Measurements from ENCODE around the gene TYK2. TPM values are rescaled to one million over a fixed set of nuclear protein-coding genes. Genes with fewer than 3 reads are reported as not detected.
A peak's percentile ranks its signal among the peaks of the same experiment; 100 is the strongest.
"Not testable (repeated sequence)": the region's sequence is repeated elsewhere in the genome, so short reads cannot be mapped to it uniquely, and the experiment has no call there.

The TYK2 gene
- total RNA-seq, 6 experiments from 2014 or later = 63.9 to 106 (median 72.9) TPM

DNA sequence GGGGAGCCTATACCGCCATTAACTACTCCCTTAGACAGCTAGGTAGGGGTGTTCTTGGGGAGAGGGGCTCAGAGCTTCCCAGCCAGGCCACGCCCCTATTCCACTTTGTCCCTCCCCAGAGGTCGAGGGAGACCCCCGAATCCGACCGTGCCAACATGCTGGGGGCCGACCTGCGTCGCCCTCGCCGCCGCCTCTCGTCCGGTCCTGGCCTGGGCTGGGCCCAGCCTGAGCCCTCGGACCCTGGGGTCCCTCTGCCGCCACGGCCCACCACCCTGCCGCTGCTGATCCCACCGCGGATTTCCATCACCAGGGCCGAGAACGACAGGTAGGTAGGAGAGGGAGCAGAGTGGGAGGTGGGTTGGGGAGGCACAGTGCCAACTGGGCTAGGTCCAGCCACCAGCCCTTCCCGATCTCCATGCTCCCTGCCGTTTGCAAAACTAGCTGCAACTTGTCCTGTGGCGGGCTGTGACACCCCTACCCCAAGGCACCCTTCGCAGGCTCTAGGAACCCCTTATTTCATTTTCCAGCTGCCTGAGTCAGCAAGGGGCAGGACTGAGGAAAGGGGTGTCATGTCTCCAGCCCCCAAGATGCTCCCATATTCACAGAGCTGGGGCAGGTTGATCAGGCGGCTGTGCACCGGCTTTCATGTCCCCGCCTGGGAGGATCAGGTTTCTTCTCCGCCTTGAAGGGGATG, 37.3 kb upstream of the TYK2 start:
- intact Hi-C loops (cut with DNase I) = no loop called here
- DNase-seq (no peak), ATAC-seq (no peak)
- Histone ChIP-seq H3K27ac (no peak overlapping the region), H3K27me3 (peaks cover 0 to 21% of the 10 kb centered on the region in 2 donors), H3K4me3 (no peak overlapping the region), H3K9me3 (no peaks in the 10 kb centered on the region), H3K36me3 (no peaks in the 10 kb centered on the region), H3K4me1 (peaks cover 0 to 22% (median 0%) of the 10 kb centered on the region in 4 donors)
- WGBS (ENCODE audit: insufficient coverage, low coverage, low lambda C conversion rate, missing lambda C conversion rate) = 5% methylated on average over 4 of the region's 30 CpGs
- no peak for TF ChIP-seq POLR2A (IDR thresholded peaks at IDR 0.05)
- TF ChIP-seq CTCF (IDR thresholded peaks at IDR 0.05) = no peak

GRCh38 chr19:10416380-10417257, 36.2 kb upstream of the TYK2 start:
- Histone ChIP-seq H3K4me1 (peaks cover 0 to 22% (median 0%) of the 10 kb centered on the region in 4 donors), H3K27me3 (peaks cover 0 to 21% of the 10 kb centered on the region in 2 donors), H3K27ac (peak overlapping the region in 2 of 3 donors; percentile 47 to 72), H3K9me3 (no peaks in the 10 kb centered on the region), H3K4me3 (peak overlapping the region; percentile 41 to 58 (median 56)), H3K36me3 (no peaks in the 10 kb centered on the region)
- ATAC-seq = peak; percentile 80 to 91 (median 90)
- no peak for TF ChIP-seq POLR2A (IDR thresholded peaks at IDR 0.05)
- peak; percentile 84 to 97 (median 92) for TF ChIP-seq CTCF (IDR thresholded peaks at IDR 0.05)
- intact Hi-C loops (cut with DNase I) = no loop called here
- WGBS (ENCODE audit: insufficient coverage, low coverage, low lambda C conversion rate, missing lambda C conversion rate) = 4% methylated on average over 24 of the region's 67 CpGs
- DNase-seq = peak; percentile 89 to 94 (median 93)

DNA sequence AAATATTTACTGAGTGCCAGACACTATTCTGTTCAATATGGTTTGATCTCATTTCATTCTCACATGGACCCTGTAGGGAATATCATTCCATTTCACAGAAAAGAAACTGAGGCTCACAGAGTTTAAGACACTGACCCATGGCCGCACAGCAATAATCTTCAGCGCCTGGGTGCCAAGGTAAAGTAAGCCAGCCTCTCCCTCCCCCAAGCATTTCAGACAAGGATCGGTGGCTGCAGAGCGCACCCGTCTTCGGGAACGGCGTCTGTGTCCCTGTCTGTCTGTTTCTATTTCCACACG, 35.7 kb upstream of the TYK2 start:
- peak in 3 of 4 donors; percentile 5 to 27 (median 10) for ATAC-seq
- Histone ChIP-seq H3K36me3 (no peaks in the 10 kb centered on the region), H3K4me3 (peak overlapping the region; percentile 41 to 58 (median 56)), H3K27ac (peak overlapping the region in 2 of 3 donors; percentile 47 to 72), H3K4me1 (peaks cover 0 to 22% (median 0%) of the 10 kb centered on the region in 4 donors), H3K9me3 (no peaks in the 10 kb centered on the region), H3K27me3 (peaks cover 0 to 18% of the 10 kb centered on the region in 2 donors)
- 3% methylated on average over 5 of the region's 9 CpGs for WGBS (ENCODE audit: insufficient coverage, low coverage, low lambda C conversion rate, missing lambda C conversion rate)
- DNase-seq = no peak
- intact Hi-C loops (cut with DNase I) = no loop called here
- TF ChIP-seq CTCF (IDR thresholded peaks at IDR 0.05) = no peak
- TF ChIP-seq POLR2A (IDR thresholded peaks at IDR 0.05) = peak; percentile 30

DNA sequence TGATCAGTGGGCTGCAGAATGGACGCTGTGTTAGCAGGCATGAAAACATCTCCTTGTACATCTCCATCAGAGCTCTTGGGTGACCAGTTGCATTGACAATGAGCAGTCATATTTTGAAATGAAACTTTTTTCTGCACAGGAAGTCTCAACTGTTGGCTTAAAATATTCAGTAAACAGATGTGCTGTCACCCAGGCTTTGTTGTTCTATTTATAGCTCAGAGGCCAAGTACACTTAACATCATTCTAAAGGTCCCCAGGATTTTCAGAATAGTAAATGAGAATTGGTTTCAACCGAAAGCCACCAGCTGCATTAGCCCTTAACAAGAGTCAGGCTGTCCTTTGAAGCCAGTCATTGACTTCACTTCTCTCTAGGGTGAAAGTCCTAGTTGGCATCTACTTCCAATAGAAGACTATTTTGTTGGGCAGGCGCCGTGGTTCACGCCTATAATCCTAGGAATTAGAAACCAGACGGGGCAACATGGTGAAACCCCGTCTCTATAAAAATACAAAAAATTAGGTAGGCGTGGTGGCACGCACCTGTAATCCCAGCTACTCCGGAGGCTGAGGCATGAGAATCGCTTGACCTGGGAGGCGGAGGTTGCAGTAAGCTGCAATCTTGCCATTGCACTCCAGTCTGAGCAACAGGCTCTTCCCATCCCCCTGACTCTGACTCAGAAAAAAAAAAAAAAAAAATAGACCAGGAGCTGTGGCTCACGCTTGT, 32.0 kb upstream of the TYK2 start:
- WGBS (ENCODE audit: insufficient coverage, low coverage, low lambda C conversion rate, missing lambda C conversion rate) = 65% methylated on average over 13 of the region's 13 CpGs
- H3K4me3 ChIP-seq = no peak overlapping the region
- intact Hi-C loops (cut with DNase I) = no loop called here
- H3K27ac ChIP-seq = no peak overlapping the region
- peaks cover 0 to 7% (median 0%) of the 10 kb centered on the region in 4 donors for H3K4me1 ChIP-seq
- H3K9me3 ChIP-seq = no peaks in the 10 kb centered on the region
- ATAC-seq (no peak), DNase-seq (no peak)
- H3K36me3 ChIP-seq = no peaks in the 10 kb centered on the region
- TF ChIP-seq POLR2A (IDR thresholded peaks at IDR 0.05) (no peak), CTCF (IDR thresholded peaks at IDR 0.05) (no peak)
- H3K27me3 ChIP-seq = no peaks in the 10 kb centered on the region

DNA sequence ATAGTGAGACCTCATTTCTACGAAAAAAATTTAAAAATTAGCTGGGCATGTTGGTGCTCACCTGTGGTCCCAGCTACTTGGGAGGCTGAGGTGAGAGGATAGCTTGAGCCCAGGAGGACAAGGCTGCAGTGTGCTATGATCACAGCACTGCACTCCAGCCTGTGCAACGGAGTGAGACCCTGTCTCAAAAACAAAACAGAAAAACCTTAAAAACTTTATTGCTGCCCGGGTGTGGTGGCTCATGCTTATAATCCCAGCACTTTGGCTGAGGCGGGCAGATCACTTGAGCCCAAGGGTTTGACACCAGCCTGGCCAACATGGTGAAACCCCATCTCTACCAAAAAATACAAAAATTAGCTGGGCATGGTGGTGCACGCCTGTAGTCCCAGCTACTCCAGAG, 30.9 kb upstream of the TYK2 start:
- H3K4me1 ChIP-seq; H3K4me3 ChIP-seq; intact Hi-C loops (cut with DNase I); H3K36me3 ChIP-seq; H3K27me3 ChIP-seq; DNase-seq; ATAC-seq; H3K9me3 ChIP-seq; H3K27ac ChIP-seq: not testable (repeated sequence)
- 57% methylated on average over 3 of the region's 5 CpGs for WGBS (ENCODE audit: insufficient coverage, low coverage, low lambda C conversion rate, missing lambda C conversion rate)
